CD4-positive, CD25-positive, alpha-beta regulatory T cell (primary cell): Measurements from ENCODE around the gene RNF31. TPM values are rescaled to one million over a fixed set of nuclear protein-coding genes. Genes with fewer than 3 reads are reported as not detected.

Experiments used
- ATAC-seq, 2 donors: fragments of 150-1000 bp; cut with Tn5 transposase; one replicate each; pipeline ENCODE4 v1.10.0; 2021; ENCODE audit warnings: low read depth in 2 of 2, moderate number of reproducible peaks in 2 of 2, moderate library complexity in 1 of 2
- DNase-seq, 3 donors: peaks; one replicate each; pipeline versions ENCODE4 v3.0.0 to v3.0.0-alpha.2; 2012 to 2022; ENCODE audit warnings: mixed read lengths in 1 of 3
- H3K27ac ChIP-seq: one replicate; pipeline ENCODE4 v1.7.0; 2013; ENCODE audit warnings: mild to moderate bottlenecking, low read length; ENCODE audit not compliant: insufficient read depth, poor library complexity, severe bottlenecking
- H3K27me3 ChIP-seq: one replicate; pipeline ENCODE4 v1.7.0; 2013; ENCODE audit warnings: low read length; ENCODE audit not compliant: control insufficient read depth, insufficient read depth
- H3K36me3 ChIP-seq: one replicate; pipeline ENCODE4 v1.7.0; 2013; ENCODE audit warnings: mild to moderate bottlenecking, low read length, moderate library complexity; ENCODE audit not compliant: control insufficient read depth, insufficient read depth
- H3K4me1 ChIP-seq: 2 replicates; pipeline ENCODE4 v1.7.0; 2013; ENCODE audit warnings: mild to moderate bottlenecking, low read length; ENCODE audit not compliant: insufficient read depth, control insufficient read depth, poor library complexity, severe bottlenecking
- H3K4me3 ChIP-seq: one replicate; pipeline ENCODE4 v1.7.0; 2013; ENCODE audit warnings: low read depth, mild to moderate bottlenecking, low read length, moderate library complexity
- H3K9me3 ChIP-seq, 2 experiments: 1 replicate in 1 of 2; 2 replicates in 1 of 2; pipeline ENCODE4 v1.7.0; 2013; ENCODE audit warnings: low read length in 2 of 2, mild to moderate bottlenecking in 1 of 2, moderate library complexity in 1 of 2; ENCODE audit not compliant: control insufficient read depth in 2 of 2
- H3K27ac Mint-ChIP-seq, 3 donors: one replicate each; pipeline ENCODE4 v1.8.0; 2020 to 2022; ENCODE audit warnings: mild to moderate bottlenecking in 3 of 3, mixed read lengths in 3 of 3, moderate library complexity in 2 of 3
- H3K27me3 Mint-ChIP-seq: one replicate; pipeline ENCODE4 v1.8.0; 2022; ENCODE audit warnings: mild to moderate bottlenecking, mixed read lengths
- H3K36me3 Mint-ChIP-seq: one replicate; pipeline ENCODE4 v1.8.0; 2020; ENCODE audit warnings: mixed read lengths
- H3K4me1 Mint-ChIP-seq, 4 donors: one replicate each; pipeline ENCODE4 v1.8.0; 2020 to 2022; ENCODE audit warnings: mixed read lengths in 4 of 4, mild to moderate bottlenecking in 1 of 4
- H3K4me3 Mint-ChIP-seq, 4 donors: one replicate each; pipeline ENCODE4 v1.8.0; 2020 to 2022; ENCODE audit warnings: mild to moderate bottlenecking in 4 of 4, mixed read lengths in 4 of 4, moderate library complexity in 3 of 4
- H3K9me3 Mint-ChIP-seq, 7 donors: one replicate each; pipeline ENCODE4 v1.8.0; 2020 to 2022; ENCODE audit warnings: mixed read lengths in 7 of 7, mild to moderate bottlenecking in 3 of 7, moderate library complexity in 2 of 7
- polyA plus RNA-seq, 4 donors: library from polyadenylated mRNA; unstranded; fragments of 300-500 nt; fragmentation: Illumina TruSeq; gene quantifications; one replicate each; pipeline ENCODE4 v1.2.3, GENCODE V29; 2021
- total RNA-seq: library from RNA; stranded (reverse); gene quantifications from one replicate; pipeline ENCODE4 v1.2.3, GENCODE V29; 2022

RNF31 gene
- total and polyA plus RNA-seq, 5 donors from 2014 or later, result 35.9 to 82.4 (median 45.5) TPM

GRCh38 chr14:24130380-24130716, 16.9 kb upstream of the RNF31 start, which contains the start of gene FITM1:
Gene FITM1, plus strand, starts transcription at chr14:24130659. Its CDS starts 905 bp downstream, at chr14:24131564.
- Mint-ChIP-seq H3K4me3 (peak within 1 kb of the TSS in 3 of 4 donors; percentile 19 to 61 (median 58)), H3K9me3 (peaks cover 0 to 1% (median 0%) of the 10 kb centered on the region in 7 donors), H3K27ac (peak within 1 kb of the TSS in 2 of 3 donors; percentile 9 to 62), H3K36me3 (peaks cover 4% of the 10 kb centered on the region), H3K27me3 (peaks cover 4% of the 10 kb centered on the region), H3K4me1 (peaks cover 9 to 33% (median 22%) of the 10 kb centered on the region in 4 donors)
- H3K9me3 ChIP-seq, result no peaks in the 10 kb centered on the region
- H3K27ac ChIP-seq, result no peak within 1 kb of the TSS
- DNase-seq (no peak), ATAC-seq (no peak)
- no peaks in the 10 kb centered on the region for H3K27me3 ChIP-seq
- no peak within 1 kb of the TSS for H3K4me3 ChIP-seq
- peaks cover 20% of the 10 kb centered on the region for H3K4me1 ChIP-seq
- H3K36me3 ChIP-seq, result no peaks in the 10 kb centered on the region

GRCh38 chr14:24130717-24131548, 16.4 kb upstream of the RNF31 start:
- Mint-ChIP-seq H3K4me3 (peak overlapping the region in 2 of 4 donors; percentile 19 to 61), H3K36me3 (peaks cover 4% of the 10 kb centered on the region), H3K27ac (peak overlapping the region in 2 of 3 donors; percentile 9 to 62), H3K27me3 (peaks cover 4% of the 10 kb centered on the region), H3K9me3 (peaks cover 0 to 1% (median 0%) of the 10 kb centered on the region in 7 donors), H3K4me1 (peaks cover 10 to 36% (median 26%) of the 10 kb centered on the region in 4 donors)
- ATAC-seq (no peak), DNase-seq (no peak)
- Histone ChIP-seq H3K27ac (no peak overlapping the region), H3K9me3 (no peaks in the 10 kb centered on the region), H3K36me3 (no peaks in the 10 kb centered on the region), H3K27me3 (no peaks in the 10 kb centered on the region), H3K4me3 (no peak overlapping the region), H3K4me1 (peaks cover 24% of the 10 kb centered on the region)

GRCh38 chr14:24131549-24131966, 15.7 kb upstream of the RNF31 start:
- no peak overlapping the region for H3K4me3 ChIP-seq
- Mint-ChIP-seq H3K27me3 (peaks cover 4% of the 10 kb centered on the region), H3K36me3 (peaks cover 4% of the 10 kb centered on the region), H3K4me1 (peaks cover 10 to 38% (median 27%) of the 10 kb centered on the region in 4 donors), H3K4me3 (peak overlapping the region in 2 of 4 donors; percentile 10 to 29), H3K9me3 (peaks cover 0 to 1% (median 0%) of the 10 kb centered on the region in 7 donors), H3K27ac (peak overlapping the region; percentile 91 to 95 (median 93))
- H3K27ac ChIP-seq, result peak overlapping the region; percentile 41
- no peaks in the 10 kb centered on the region for H3K9me3 ChIP-seq
- no peaks in the 10 kb centered on the region for H3K36me3 ChIP-seq
- H3K4me1 ChIP-seq, result peaks cover 27% of the 10 kb centered on the region
- no peaks in the 10 kb centered on the region for H3K27me3 ChIP-seq
- ATAC-seq (no peak), DNase-seq (no peak)

- DNase-seq (peak in 2 of 3 donors; percentile 43 to 57), ATAC-seq (no peak)
- Mint-ChIP-seq H3K36me3 (peaks cover 8% of the 10 kb centered on the region), H3K4me1 (peaks cover 10 to 44% (median 33%) of the 10 kb centered on the region in 4 donors), H3K4me3 (peak overlapping the region; percentile 40 to 81 (median 70)), H3K9me3 (peaks cover 0 to 1% (median 0%) of the 10 kb centered on the region in 7 donors), H3K27me3 (peaks cover 4% of the 10 kb centered on the region), H3K27ac (peak overlapping the region; percentile 93 to 95 (median 93))
- Histone ChIP-seq H3K27me3 (no peaks in the 10 kb centered on the region), H3K36me3 (no peaks in the 10 kb centered on the region), H3K4me1 (peaks cover 33% of the 10 kb centered on the region), H3K4me3 (no peak overlapping the region), H3K27ac (peak overlapping the region; percentile 41), H3K9me3 (no peaks in the 10 kb centered on the region)
Measured at GRCh38 chr14:24132061-24132685, 15.1 kb upstream of the RNF31 start.

- no peaks in the 10 kb centered on the region for H3K9me3 ChIP-seq
- H3K4me1 ChIP-seq, result peaks cover 41% of the 10 kb centered on the region
- DNase-seq (no peak), ATAC-seq (no peak)
- Mint-ChIP-seq H3K9me3 (peaks cover 0 to 1% (median 0%) of the 10 kb centered on the region in 7 donors), H3K4me3 (peak overlapping the region in 3 of 4 donors; percentile 40 to 81 (median 59)), H3K4me1 (peaks cover 10 to 48% (median 37%) of the 10 kb centered on the region in 4 donors), H3K27ac (peak overlapping the region; percentile 90 to 95 (median 93)), H3K36me3 (peaks cover 10% of the 10 kb centered on the region), H3K27me3 (peaks cover 4% of the 10 kb centered on the region)
- no peaks in the 10 kb centered on the region for H3K27me3 ChIP-seq
- peaks cover 6% of the 10 kb centered on the region for H3K36me3 ChIP-seq
- H3K4me3 ChIP-seq, result no peak overlapping the region
- H3K27ac ChIP-seq, result peak overlapping the region; percentile 41
Measured at GRCh38 chr14:24132976-24133375, 14.3 kb upstream of the RNF31 start.

GRCh38 chr14:24133735-24134134, 13.6 kb upstream of the RNF31 start:
- peaks cover 10 to 55% (median 39%) of the 10 kb centered on the region in 4 donors for H3K4me1 Mint-ChIP-seq
- Histone ChIP-seq H3K27ac (no peak overlapping the region), H3K4me3 (no peak overlapping the region), H3K27me3 (no peaks in the 10 kb centered on the region), H3K9me3 (no peaks in the 10 kb centered on the region), H3K36me3 (peaks cover 13% of the 10 kb centered on the region), H3K4me1 (peaks cover 42% of the 10 kb centered on the region)
- peaks cover 15% of the 10 kb centered on the region for H3K36me3 Mint-ChIP-seq
- peaks cover 0 to 1% (median 0%) of the 10 kb centered on the region in 7 donors for H3K9me3 Mint-ChIP-seq
- H3K27me3 Mint-ChIP-seq, result peaks cover 4% of the 10 kb centered on the region
- no peak for DNase-seq
- H3K27ac Mint-ChIP-seq, result peak overlapping the region in 1 of 3 donors; percentile 68
- no peak for ATAC-seq
- no peak overlapping the region for H3K4me3 Mint-ChIP-seq

- Mint-ChIP-seq H3K4me1 (peaks cover 16 to 70% (median 48%) of the 10 kb centered on the region in 4 donors), H3K36me3 (peaks cover 18% of the 10 kb centered on the region)
Measured at GRCh38 chr14:24135584-24135833, 11.8 kb upstream of the RNF31 start.

More at GRCh38 chr14:24135584-24135833, 11.8 kb upstream of the RNF31 start:
- Histone ChIP-seq H3K4me3 (peak overlapping the region; percentile 29), H3K4me1 (peaks cover 59% of the 10 kb centered on the region), H3K36me3 (peaks cover 16% of the 10 kb centered on the region), H3K27me3 (no peaks in the 10 kb centered on the region), H3K27ac (peak overlapping the region; percentile 67), H3K9me3 (no peaks in the 10 kb centered on the region)
- peaks cover 4% of the 10 kb centered on the region for H3K27me3 Mint-ChIP-seq
- H3K27ac Mint-ChIP-seq, result peak overlapping the region; percentile 8 to 96 (median 93)
- no peak for DNase-seq
- peak overlapping the region; percentile 91 to 98 (median 97) for H3K4me3 Mint-ChIP-seq
- ATAC-seq, result no peak
- peaks cover 0 to 1% (median 0%) of the 10 kb centered on the region in 7 donors for H3K9me3 Mint-ChIP-seq
